OCI-LY3 (cell line): ENCODE results near the gene NEDD4L.

Experiments
- CTCF ChIP-seq: fragments of 200-600, 300-600 bp; sonication (generic); IDR thresholded peaks from 2 replicates; pipeline ENCODE4 v1.5.1; 2014; ENCODE audit warnings: antibody characterized with exemption, low read length, low read depth
- EZH2phosphoT487 ChIP-seq: fragments of 200-600 bp; shearing (Covaris generic); IDR thresholded peaks from 2 replicates; pipeline ENCODE4 v1.6.1; 2018; ENCODE audit warnings: antibody characterized with exemption, mixed run types, low read depth

GRCh38 chr18:58411323-58411722 lies 367.3 kb downstream of the NEDD4L start:
- no peak for TF ChIP-seq CTCF
- no peak for TF ChIP-seq EZH2phosphoT487
